Hematopoietic multipotent progenitor cell treated with erythropoietin and hydrocortisone succinate and interleukin-3 and kit ligand, for 15 days (in vitro differentiated cells): ENCODE measurements around the gene BNC2.
"Not testable (repeated sequence)": the region's sequence is repeated elsewhere in the genome, so short reads cannot be mapped to it uniquely, and the experiment has no call there.

Experiments
- DNase-seq: peaks from one replicate; pipeline ENCODE4 v3.0.0-alpha.2; 2015; ENCODE audit warnings: low spot score

Gene BNC2

GRCh38 chr9:16540743-16541613 lies 329.5 kb downstream of the BNC2 start:
- DNase-seq: no peak

GRCh38 chr9:16539626-16540025 lies 330.8 kb downstream of the BNC2 start:
- DNase-seq: not testable (repeated sequence)

- DNase-seq: no peak
Observed at GRCh38 chr9:16535555-16535954, 334.9 kb downstream of the BNC2 start.

GRCh38 chr9:16532681-16533450 lies 337.6 kb downstream of the BNC2 start:
- DNase-seq: no peak

GRCh38 chr9:16532272-16532671 lies 338.2 kb downstream of the BNC2 start:
- no peak for DNase-seq

- no peak for DNase-seq
Observed at GRCh38 chr9:16530669-16531642, 339.5 kb downstream of the BNC2 start.

- no peak for DNase-seq
Observed at GRCh38 chr9:16527573-16527972, 342.9 kb downstream of the BNC2 start.

GRCh38 chr9:16526380-16526779 lies 344.1 kb downstream of the BNC2 start:
- DNase-seq: no peak

GRCh38 chr9:16524823-16525222 lies 345.6 kb downstream of the BNC2 start:
- no peak for DNase-seq

GRCh38 chr9:16524078-16524477 lies 346.4 kb downstream of the BNC2 start:
- no peak for DNase-seq

- DNase-seq: no peak
Observed at GRCh38 chr9:16521868-16522411, 348.5 kb downstream of the BNC2 start.

- no peak for DNase-seq
Observed at GRCh38 chr9:16519001-16519400, 351.5 kb downstream of the BNC2 start.

GRCh38 chr9:16516891-16517290 lies 353.6 kb downstream of the BNC2 start:
- DNase-seq: no peak

GRCh38 chr9:16515879-16516301 lies 354.6 kb downstream of the BNC2 start:
- no peak for DNase-seq

GRCh38 chr9:16515207-16515606 lies 355.3 kb downstream of the BNC2 start:
- DNase-seq: no peak

- no peak for DNase-seq
Observed at GRCh38 chr9:16514131-16514530, 356.3 kb downstream of the BNC2 start.

- DNase-seq: no peak
Observed at GRCh38 chr9:16512281-16512680, 358.2 kb downstream of the BNC2 start.

GRCh38 chr9:16510482-16510881 lies 360.0 kb downstream of the BNC2 start:
- DNase-seq: no peak

GRCh38 chr9:16509997-16510396 lies 360.5 kb downstream of the BNC2 start:
- no peak for DNase-seq

GRCh38 chr9:16505199-16505598 lies 365.3 kb downstream of the BNC2 start:
- no peak for DNase-seq

- no peak for DNase-seq
Observed at GRCh38 chr9:16501726-16502125, 368.7 kb downstream of the BNC2 start.

GRCh38 chr9:16501141-16501540 lies 369.3 kb downstream of the BNC2 start:
- no peak for DNase-seq
